NCI-H2227 (cell line): Measurements from ENCODE around the gene ANP32B.

Experiments
- DNase-seq: peaks from one replicate; lab custom pipeline; 2025; ENCODE audit not compliant: unreplicated experiment; lab: John Stamatoyannopoulos, UW

ANP32B gene

DNA sequence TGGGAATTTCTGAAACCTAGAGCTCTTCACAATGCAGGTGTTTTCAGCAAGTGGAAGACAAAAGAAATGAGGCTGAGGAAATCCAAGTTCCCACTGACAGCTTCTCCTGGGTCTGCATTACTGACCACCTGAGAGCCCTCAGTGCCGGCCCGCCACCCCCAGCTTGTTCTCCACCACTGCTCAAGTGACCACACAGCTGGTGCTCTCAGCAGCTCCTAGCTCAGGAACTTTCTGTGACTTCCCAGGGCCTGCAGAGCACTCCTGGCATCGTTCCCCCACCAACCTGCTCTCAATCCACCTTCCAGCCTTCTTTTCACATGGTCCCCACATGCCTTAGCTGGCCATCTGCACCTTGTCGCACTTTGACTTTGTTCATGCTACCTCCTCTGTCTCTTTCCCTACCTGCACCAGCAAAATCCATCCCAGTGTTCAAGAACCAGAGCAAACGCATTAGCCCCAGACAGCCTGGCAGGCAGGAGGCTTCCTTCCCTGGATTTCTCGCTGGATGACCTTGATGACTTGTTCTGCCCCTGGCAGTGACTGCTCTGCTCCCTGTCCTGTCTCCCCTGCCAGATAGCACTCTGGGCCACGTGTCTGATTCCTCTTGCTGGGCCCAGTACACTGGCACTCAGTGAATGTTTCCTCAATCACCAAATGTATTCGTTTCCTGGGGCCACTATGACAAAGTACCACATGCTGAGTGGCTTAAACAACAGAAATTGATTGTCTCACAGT, 38.3 kb downstream of the ANP32B start:
- DNase-seq = no peak

DNA sequence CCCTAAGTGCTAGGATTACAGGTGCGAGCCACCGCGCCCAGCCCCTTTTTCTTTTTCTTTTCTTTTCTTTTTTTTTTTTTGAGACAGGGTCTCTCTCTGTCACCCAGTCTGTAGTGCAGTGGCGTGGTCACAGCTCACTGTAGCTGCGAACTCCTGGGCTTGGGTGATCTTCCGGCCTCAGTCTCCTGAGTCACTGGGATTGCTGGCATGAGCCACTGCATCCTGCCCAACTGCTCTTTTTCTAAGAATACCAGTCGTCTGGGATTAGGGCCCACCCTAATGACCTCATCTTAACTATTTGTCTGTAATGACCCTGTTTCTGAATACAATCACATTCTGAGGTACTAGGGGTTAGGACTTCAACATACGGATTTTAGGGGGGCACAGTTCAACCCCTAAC, 39.3 kb downstream of the ANP32B start:
- DNase-seq = no peak

DNA sequence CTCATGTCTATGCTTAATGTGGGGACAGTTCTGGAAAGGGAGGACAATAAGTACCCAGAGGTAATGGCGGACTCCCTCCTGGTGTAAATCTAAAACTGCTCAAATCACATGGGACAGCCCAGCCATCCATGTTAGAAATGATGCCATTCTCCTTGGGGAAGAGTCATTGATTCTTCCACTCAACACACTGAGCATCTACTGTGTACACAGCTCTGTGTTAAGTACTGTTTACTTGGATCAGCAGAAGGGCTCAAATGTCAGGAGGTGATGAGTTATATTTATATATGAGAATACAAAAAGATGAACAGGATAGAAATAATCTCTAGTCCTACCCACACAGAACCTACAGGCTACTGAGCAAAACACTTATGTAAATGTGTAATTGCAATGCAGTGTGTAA, 41.6 kb downstream of the ANP32B start:
- DNase-seq = no peak

DNA sequence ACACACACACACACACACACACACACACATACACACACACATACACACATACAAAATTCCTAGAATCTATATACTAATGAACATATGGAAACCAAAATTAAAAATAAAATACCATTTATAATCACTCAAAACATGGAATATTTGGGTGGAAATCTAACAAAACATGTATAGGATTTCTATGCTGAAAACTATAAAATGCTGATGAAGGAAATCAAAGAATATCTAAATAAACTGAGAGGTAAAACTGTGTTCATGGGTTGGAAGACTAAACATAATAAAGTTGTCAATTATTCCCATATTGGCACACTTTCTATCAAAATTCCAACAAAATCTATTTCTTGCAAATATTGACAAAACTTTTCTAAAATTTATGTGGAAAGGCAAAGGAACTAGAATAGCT, 48.0 kb downstream of the ANP32B start:
- no peak for DNase-seq

DNA sequence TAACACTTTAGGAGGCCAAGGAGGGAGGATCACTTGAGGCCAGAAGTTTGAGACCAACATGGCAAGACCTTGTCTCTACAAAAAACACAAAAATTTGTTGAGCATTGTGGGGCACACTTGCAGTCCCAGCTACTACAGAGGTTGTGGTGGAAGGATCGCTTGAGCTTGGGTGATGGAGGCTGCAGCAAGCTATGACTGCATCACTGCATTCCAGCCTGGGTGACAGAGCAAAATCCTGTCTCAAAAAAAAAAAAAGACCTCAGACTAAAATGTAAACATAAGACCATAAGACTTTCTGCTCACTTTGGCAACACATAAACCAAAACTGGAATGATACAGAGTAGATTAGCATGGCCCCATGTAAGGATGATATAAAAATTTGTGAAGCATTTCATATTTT, 48.8 kb downstream of the ANP32B start:
- no peak for DNase-seq

DNA sequence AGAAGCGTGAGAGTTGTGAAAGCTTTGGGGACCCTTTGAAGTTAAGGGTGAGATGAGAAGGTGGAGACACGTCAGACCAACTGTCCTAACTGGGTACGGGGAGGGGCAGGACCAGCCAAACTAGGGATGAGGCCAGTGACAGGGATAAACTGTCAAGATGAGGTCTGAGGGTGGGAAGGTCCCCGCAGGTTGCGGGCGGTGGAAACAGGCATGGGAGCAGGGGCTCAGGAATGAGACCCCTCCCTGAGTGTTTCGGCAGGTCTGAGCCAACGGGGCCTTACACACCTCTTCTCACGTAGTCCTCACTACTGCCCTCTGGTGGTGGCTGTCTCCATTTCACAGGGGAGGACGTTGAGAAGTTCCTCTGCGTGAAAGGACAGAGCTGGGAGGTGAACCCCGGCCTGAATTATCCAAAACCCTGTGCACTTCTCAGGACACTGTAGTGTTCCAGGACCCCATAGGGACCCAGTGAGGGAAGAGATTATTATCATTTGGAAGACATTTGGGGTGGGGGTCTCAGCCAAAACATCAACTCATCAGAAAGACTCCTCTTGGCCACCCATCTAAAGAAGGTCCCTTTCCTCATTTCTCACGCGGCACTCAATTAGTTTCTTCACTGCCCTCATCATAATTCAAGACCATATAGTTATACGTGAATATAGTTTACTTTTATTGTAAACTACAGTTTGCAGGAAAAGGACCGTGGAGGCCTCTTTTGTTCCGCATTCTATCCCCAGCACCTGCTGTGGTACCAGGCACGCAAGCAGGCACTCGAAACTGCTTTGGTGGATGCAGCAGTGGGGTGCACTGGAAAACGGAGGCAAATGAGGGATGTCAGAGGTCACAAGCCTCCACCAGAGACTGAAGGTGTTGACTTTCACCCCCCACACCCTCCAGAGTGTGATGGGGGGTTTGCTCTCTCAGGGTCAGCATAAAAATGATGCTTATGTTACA, 51.7 kb downstream of the ANP32B start:
- DNase-seq = peak; percentile 77

DNA sequence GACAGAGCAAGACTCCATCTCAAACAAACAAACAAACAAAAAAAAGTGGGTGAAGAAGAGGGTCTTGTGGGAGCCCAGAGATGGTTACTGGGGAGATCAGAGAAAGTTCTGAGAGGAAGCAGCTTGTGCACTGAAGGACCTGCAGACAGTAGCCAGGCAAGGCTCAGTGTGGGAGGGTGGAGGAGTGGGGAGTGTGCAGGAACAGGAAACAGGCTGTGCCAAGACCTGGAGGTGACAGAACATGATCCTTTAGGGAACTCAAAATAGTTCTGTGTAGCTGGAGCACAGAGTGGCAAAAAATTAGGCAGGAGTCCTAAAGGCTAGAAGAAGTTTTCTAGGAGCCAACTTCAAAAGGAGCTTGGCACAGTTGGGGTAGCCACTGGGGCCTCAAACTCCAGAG, 54.2 kb downstream of the ANP32B start:
- DNase-seq = no peak

DNA sequence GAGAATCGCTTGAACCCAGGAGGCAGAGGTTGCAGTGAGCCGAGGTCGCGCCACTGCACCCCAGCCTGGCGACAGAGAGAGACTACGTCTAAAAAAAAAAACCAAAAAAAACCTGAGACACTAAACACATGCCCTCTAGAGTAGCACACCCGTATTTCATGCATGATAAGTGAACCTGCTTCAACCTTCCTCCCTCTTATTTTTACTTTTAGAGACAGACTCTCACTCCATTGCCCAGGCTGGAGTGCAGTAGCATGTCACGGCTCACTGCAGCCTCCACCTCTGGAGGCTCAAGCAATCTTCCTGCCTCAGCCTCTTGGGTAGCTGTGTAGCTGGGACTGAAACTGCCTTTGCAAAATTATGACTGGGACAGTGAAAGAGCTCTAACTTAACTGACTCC, 55.8 kb downstream of the ANP32B start:
- no peak for DNase-seq

DNA sequence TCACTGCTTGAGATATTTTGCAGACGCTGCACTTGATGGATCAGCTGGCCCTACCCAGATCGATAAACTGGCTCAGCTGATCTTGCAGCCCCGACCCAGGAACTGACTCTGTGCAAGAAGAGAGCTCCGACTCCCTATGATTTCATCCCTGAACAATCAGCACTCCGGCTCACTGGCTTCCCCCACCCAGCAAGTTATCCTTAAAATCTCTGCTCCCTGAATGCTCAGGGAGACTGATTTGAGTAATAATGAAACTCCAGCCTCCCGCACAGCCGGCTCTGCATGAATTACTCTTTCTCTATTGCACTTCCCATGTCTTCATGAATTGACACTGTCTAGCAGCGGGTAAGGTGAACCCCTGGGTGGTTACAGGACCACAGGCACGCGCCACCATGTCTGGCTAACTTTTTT, 56.5 kb downstream of the ANP32B start:
- no peak for DNase-seq

DNA sequence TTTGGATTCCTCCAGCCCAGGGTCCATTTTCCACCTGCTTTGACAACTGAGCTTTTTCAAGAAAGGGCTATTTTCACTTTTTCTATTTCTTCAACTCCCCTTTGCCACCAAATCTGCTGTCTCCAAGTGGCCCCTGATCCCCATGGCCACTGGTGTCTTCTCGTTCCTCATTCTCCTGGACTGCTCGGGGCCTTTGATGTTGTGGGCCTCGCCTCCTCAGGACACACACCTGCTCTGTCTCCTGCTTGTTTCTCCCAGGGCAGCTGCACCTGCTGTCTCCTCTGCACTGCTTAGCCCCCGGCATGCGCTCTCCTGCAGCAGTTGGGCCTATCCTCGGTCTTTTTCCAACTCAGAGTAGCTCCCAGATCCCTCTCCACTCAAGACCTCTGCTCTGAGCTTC, 57.1 kb downstream of the ANP32B start:
- DNase-seq = no peak

DNA sequence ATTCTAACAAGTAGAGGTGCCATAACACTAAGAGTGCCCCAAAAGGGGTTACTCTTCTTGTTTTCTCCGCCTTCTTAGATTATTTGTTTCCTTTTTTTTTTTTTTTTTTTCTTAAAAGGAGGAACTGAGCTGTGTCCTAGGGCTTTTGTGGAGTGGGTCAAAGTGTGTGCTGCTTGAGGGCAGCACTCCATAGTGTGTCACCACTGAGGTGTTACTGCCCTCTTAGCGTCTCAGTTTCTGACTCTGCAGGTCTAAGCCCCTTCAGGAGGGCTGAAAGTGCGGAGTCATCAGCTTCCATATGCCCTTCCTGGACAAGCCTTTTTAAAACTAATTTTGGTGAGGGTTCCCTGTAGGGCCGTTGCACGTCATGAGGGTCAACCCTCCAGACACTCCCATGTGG, 60.8 kb downstream of the ANP32B start:
- DNase-seq = no peak

DNA sequence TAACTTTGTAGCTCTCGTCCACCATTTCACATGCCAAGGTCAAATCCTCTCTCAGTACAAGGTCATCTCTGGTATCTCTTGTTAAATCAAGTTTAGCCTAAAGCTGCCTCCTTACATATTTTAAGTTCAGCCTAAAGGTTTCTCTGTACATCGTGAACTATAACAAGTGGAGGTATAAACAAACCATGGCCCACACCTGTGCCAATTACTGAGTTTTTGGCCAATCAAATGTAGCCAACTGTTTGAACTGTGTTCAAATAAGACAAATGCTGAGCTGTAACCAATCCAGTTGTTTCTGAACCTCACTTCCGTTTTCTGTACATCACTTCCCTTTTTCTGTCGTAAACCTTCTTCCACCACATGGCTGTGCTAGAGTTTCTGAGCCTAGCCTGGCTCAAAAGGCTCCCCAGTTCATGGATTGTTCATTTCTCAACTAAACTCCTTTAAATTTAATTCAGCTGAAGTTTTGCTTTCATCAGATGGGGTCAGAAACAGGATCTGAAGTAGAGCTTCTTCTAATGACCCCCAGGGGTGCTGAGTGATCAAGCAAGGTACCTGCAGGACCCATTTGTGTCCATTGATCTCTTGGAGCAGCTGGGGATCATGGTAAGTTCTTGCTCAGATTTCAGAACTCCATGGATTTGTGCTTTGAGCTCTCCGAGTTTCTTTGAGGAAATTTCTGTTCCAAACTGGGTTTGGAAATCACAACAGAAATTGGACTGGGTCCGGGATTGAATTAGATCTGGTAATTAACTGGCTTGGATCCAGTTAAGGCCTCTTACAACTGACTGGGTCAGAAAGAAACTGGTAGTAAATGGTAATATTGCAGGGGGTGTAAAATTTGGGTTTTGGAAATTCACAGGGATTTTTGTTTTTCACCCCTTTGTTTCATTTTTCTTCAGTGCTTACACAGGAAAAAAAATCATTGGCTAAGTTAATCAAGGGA, 62.4 kb downstream of the ANP32B start:
- no peak for DNase-seq

DNA sequence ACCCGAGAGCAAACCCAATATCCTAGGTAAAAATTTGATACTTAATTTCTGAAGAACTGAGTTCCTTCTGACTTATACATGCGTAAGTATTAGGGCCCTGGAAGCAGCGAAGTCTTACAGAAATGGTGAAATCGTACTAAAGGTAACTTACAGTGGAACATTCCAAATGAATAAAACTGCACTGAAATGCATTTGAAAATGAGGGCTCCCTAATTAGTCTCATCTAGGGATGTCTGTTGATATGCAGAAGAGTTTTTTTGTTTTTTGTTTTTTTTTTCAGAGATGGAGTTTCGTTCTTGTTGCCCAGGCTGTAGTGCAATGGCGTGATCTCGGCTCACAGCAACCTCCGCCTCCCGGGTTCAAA, 63.0 kb downstream of the ANP32B start:
- DNase-seq = no peak

DNA sequence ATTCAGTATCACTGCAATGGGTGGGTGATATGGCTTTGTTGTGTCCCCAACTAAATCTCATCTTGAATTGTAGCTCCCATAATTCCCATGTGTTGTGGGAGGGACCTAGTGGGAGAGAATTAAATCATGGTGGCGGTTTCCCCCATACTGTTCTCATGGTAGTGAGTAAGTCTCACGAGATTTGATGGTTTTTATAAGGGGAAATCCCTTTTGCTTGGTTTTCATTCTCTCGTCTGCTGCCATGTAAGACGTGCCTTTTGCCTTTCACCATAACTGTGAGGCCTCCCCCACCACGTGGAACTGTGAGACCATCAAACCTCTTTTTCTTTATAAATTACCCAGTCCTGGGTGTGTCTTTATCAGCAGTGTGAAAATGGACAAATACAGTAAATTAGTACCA, 63.9 kb downstream of the ANP32B start:
- DNase-seq = no peak

DNA sequence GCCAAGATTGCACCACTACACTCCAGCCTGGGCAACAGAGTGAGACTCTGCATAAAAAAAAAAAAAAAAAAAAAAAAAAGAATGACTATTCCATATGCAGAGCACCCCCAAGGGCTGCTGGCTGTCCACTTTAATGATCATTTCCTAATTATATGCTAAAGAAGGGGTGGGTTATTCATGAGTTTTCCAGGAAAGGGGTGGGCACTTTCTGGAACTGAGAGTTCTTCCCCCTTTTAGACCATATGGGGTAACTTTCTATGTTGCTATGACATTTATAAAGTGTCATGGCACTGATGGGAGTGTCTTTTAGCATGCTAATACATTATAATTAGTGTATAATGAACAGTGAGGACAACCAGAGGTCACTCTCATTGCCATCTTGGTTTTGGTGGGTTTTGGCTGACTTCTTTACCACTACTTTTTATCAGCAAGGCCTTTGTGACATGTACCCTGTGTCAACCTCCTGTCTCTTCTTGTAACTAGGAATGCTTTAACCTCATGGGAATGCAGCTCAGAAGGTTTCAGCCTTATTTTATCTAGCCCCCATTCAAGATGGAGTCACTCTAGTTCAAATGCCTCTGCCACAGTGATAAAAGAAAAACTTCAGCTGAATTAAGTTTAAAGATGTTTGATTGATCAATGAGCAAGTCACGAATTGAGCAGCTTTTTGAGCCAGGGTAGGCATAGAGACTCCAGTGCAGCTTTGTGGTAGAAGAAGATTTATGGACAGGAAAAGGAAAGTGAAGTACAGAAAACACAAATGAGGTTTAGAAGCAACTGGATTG, 66.3 kb downstream of the ANP32B start:
- DNase-seq = no peak

DNA sequence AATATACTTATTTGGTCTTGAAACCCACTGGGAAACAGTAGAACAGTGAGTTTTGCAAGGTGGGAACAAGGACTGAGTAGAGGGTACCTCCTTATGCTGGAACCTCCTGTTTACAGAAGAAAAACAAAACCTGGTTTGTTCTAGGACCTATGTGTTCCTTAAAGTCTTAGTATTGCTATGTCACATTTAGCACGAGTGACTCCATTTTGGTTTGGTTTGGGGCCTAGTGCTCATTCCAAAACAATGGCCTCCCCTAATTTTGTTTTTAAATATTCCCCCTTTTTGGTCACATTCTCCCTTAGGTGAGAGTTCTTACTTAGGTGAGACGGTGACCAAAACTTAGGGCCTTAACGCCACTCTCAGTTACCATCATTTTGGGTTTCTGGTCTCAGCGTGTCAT, 67.2 kb downstream of the ANP32B start:
- no peak for DNase-seq

DNA sequence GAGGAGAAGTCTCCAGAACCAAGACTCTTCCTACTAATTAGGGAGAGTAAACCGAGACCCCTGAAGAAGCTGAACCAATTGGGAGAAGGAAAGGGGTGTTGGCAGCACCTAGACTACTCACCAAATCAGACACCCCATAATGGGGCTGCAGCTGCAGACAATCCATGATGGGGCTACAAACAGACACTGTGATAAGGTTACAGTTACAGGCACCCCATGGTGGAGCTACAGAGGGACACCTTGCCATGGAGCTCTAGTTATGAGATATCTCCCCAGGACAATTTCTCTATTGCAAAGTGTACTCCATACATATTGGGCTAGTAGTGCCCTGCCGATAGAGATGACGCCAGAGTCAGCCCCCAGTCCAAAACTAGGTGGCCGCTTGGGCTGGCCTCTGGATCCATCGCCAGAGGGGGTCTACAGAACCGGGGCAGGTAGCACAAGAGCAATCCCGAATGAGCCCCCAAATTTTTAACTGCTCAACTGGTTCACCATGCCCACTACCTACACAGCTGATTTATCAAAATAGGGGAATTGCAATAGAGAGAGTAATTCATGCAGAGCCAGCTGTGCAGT, 71.3 kb downstream of the ANP32B start:
- no peak for DNase-seq

DNA sequence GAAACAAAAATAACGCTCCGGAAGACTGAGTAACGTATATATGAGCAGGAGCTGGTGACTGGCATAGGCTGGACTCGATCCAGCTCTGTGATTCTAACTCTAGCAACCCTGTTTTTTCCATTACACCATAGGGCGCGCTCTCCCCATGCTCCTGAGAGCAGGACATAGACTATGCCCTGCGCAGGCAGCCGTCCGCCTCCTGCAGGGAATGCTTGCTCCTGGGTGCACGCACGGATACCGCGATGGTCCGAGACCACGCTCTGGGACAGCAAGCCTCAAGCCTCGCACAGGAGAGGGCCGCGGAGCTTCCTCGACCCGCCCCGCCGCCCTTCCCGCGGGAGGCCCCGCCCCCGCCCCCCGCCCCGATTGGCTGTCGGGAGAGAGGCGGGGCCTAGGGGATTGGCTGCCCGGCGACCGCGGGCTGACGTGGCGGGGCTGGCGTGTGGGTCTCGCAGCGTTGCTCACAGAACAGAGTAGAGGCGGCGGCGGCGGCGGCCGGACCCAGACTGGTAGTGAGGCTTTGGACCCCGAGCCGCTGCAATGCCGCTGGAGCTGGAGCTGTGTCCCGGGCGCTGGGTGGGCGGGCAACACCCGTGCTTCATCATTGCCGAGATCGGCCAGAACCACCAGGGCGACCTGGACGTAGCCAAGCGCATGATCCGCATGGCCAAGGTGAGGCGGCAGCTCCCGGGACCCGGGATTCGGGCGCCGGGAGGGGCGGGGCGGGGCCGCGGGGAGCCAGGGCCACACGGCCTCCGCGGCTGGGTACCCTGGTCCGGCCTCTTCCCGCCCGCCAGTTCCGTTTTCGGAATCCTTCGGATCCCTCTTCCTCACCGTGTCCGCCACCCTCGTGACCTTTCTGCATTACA, 73.4 kb downstream of the ANP32B start, which contains the start of gene NANS:
Gene NANS, plus strand, starts transcription at position 464 of the 869 bp plus-strand sequence. Its CDS starts 77 bp downstream, at position 541.
- peak; percentile 90 for DNase-seq
